GM19372 (cell line): Measurements from ENCODE around the gene FZD1.

Experiments
- ATAC-seq: cut with Tn5 transposase; IDR thresholded peaks from one replicate; pipeline ENCODE4 v1.9.1; 2021; ENCODE audit warnings: mild to moderate bottlenecking, low read depth, moderate library complexity; ENCODE audit not compliant: unreplicated experiment

Gene FZD1

DNA sequence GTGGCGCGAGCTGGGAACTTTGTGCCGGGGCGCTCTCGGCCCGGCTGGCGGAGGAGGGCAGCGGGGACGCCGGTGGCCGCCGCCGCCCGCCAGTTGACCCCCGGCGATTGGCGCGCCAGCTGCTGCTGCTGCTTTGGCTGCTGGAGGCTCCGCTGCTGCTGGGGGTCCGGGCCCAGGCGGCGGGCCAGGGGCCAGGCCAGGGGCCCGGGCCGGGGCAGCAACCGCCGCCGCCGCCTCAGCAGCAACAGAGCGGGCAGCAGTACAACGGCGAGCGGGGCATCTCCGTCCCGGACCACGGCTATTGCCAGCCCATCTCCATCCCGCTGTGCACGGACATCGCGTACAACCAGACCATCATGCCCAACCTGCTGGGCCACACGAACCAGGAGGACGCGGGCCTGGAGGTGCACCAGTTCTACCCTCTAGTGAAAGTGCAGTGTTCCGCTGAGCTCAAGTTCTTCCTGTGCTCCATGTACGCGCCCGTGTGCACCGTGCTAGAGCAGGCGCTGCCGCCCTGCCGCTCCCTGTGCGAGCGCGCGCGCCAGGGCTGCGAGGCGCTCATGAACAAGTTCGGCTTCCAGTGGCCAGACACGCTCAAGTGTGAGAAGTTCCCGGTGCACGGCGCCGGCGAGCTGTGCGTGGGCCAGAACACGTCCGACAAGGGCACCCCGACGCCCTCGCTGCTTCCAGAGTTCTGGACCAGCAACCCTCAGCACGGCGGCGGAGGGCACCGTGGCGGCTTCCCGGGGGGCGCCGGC lies 870 bp downstream of the FZD1 start:
- peak; percentile 25 for ATAC-seq

DNA sequence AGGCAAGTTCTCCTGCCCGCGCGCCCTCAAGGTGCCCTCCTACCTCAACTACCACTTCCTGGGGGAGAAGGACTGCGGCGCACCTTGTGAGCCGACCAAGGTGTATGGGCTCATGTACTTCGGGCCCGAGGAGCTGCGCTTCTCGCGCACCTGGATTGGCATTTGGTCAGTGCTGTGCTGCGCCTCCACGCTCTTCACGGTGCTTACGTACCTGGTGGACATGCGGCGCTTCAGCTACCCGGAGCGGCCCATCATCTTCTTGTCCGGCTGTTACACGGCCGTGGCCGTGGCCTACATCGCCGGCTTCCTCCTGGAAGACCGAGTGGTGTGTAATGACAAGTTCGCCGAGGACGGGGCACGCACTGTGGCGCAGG lies 1.4 kb downstream of the FZD1 start:
- ATAC-seq: no peak

- ATAC-seq: no peak
These were observed 1.9 kb downstream of the FZD1 start for GRCh38 chr7:91266067-91266688.

DNA sequence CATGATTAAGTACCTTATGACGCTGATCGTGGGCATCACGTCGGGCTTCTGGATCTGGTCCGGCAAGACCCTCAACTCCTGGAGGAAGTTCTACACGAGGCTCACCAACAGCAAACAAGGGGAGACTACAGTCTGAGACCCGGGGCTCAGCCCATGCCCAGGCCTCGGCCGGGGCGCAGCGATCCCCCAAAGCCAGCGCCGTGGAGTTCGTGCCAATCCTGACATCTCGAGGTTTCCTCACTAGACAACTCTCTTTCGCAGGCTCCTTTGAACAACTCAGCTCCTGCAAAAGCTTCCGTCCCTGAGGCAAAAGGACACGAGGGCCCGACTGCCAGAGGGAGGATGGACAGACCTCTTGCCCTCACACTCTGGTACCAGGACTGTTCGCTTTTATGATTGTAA lies 2.5 kb downstream of the FZD1 start:
- no peak for ATAC-seq

- ATAC-seq: no peak
These were observed 3.1 kb downstream of the FZD1 start for GRCh38 chr7:91267171-91267955.

- no peak for ATAC-seq
These were observed 6.1 kb downstream of the FZD1 start for GRCh38 chr7:91270372-91270771.

GRCh38 chr7:91276909-91277308 lies 12.7 kb downstream of the FZD1 start:
- ATAC-seq: peak; percentile 83

DNA sequence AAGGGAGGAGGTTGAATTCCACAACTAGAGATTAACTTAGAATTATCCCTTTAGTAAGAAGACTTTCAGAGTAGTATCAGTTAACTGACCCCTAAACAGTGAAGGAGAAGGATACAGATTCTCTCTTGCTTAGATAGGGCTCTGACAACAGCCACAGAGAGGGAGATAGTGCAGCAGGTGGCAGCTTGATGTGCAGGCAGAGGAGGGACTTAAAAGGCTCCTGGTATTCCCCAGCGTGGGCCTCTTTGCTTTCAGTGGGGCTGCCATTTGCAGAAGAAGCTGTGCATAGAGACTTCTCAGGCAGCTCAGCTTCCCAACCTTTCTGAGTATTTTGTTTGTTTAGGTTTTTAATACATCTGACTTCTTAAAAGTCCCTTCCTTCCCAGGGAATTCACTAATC lies 16.0 kb downstream of the FZD1 start:
- ATAC-seq: no peak

- no peak for ATAC-seq
These were observed 16.4 kb downstream of the FZD1 start for GRCh38 chr7:91280604-91281003.

DNA sequence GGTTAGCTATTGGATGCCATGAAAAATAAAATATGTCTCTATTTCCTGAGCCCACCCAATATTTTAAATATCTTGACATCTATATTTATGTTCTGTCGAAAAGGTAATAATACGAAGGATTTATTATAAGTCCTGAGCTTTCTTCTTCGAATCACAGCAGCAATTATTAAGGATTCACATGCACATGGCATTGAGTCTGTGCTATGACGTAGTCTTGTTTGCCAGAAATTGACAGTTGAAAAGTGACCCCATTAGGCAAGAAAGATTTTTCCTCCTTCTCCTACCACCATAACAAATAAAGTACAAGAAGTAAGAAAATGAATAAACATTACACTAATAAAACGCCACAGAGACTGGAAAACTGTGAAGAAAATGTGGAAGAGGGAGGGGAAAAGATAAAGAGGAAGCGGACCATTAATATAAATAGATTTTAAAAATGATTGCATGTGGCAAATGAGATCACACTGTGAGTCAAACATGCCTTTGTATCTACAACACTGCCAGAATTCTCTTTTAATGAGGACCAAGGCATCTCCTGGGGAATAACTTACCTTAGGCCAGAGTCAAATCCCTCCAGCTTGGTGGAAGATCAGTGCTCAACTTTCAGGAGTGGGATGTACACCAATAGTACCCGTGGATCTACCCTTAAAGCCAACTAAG lies 21.6 kb downstream of the FZD1 start:
- ATAC-seq: no peak

- no peak for ATAC-seq
These were observed 22.2 kb downstream of the FZD1 start for GRCh38 chr7:91286432-91286831.

GRCh38 chr7:91287371-91288084 lies 23.3 kb downstream of the FZD1 start:
- ATAC-seq: no peak

DNA sequence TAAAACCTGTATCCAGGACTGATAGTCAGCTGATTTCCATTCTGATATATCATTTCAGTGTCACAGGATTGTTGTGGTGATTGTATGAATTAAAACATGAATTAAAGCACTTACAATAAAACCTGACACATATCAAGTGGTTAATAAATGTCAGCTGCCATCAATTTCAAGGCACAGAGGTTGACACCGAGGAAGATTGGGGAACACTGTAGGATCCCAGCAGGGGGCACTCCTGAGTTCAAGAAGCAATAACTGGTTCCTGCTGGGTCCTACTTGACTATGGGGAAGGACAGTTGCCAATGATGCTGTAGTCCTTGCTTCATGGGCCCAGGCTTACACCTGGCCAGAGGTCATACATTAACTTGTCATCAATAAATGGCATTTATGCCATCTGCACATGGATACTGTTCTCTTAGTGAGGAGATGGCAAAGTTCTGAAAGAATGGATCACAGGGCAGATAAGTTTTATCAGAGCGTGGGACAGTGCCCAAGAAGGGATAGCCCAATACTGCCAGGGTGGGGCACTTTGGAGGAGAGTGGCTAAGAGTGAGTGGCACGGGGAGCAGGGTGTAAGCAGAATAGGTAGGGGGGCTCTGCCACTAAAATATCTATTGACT lies 24.1 kb downstream of the FZD1 start:
- ATAC-seq: no peak

DNA sequence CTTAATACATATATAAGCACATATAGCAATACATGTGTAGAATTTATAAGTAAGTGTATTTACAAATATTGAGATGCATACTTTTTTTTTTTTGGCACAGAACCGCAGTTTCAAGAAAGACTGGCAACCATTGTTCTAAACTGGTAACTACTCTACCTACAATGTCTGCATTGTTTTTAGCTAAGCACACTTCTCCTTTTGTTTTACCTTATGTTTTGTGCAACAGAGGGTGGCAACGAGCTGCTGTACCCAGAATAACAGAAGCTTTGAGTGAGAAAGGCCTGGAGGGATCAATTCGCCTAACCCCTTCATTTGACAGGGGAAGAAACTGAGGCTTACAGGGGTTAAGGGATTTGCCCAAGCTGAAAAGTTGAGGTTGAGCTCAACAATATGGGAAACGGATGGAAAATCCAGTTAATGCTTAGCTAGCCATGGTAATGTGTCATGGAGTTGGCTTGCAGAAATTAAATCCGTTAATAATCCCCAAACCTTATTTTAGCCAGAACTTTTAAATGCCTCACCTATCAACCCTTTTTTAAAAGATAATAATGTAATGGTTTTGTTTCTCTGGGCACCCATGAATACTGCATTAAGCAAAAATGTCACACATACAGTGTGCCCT lies 25.5 kb downstream of the FZD1 start:
- ATAC-seq: no peak

DNA sequence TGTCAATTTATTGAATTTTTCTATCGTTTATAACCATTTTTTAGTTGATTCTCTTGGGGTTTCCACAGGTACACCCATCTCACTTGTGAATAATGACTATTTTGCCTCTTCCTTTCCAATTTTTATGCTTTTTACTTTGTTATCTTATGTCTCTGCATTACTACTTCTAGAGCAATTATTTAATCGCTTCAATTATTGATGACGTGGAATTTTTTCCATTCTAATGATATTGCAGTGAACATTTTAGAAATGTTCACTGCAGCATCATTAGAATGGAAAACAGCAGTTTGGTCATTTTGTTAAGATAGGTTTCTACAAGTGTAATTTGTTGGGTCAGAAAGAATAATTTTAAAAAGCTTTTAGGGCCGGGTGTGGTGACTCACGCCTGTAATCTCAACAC lies 27.1 kb downstream of the FZD1 start:
- no peak for ATAC-seq

DNA sequence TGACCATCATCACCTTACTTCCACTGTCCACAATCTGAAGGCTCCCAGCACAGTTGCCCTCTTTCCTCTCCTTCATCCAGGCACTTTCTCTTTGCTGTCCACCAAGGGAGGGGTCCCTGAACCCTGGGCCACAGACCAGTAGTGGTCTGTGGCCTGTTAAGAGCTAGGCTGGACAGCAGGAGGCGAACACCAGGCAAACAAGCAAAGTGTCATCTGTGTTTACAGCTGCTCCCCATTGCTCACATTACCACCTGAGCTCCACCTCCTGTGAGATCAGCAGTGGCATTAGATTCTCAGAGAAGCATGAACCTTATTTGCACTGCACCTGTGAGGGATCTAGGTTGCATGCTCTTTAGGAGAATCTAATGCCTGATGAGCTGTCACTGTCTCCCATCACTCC lies 27.7 kb downstream of the FZD1 start:
- ATAC-seq: no peak

DNA sequence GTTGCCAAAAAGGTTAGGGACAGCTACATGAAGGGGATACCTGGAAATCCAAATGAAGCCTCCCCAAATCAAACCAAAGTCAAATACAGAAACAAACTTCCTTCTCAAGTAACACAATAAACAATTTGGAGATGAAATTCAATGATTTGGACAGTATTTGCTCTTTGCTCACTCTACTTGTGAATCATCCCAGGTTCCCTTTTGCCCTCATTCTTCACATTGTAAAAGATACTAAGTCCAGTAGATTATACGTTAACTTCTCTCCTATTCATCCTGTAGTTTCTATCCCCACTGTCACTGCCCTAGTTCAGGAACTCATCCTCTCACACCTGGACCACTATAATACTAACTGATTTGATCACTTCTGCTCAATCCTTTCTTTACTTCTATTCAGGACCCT lies 28.3 kb downstream of the FZD1 start:
- no peak for ATAC-seq

DNA sequence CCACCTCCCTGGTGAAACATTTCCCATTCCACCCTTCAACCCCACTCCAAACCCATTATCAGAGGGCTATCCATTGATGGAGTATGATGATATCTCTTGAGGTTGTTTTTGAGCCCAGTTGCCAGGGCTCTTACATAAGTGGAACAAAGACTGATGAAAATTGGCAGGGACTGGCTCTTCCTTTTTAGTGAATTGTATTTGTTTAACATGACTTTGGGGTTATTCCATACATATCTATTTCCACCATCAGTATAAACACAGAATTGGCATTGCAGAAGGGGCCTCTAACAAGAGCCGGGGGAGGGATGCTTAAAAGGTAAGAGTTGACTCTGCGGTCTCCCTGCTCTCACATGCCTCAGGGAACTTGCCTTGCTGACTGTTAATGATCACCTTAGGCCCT lies 28.9 kb downstream of the FZD1 start:
- ATAC-seq: no peak

DNA sequence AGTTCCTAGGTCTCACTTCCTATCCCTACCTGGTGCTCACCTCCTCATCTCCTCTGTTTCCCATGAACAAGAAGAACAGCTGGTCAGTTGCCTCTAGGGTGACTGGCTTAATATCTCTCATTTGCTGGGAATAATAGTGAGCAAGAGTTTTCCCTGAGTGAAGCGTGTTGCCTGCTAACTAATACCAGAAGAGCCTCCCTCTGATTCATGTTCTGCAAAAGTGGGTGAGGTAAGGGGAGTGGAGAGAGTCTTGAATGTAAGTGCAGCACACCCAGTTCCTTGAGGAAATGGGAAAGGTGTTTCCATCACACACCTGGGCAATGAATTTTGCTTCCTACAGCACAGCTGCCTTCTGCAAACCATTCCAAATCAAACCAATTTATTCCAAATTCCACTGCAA lies 29.6 kb downstream of the FZD1 start:
- ATAC-seq: no peak
